BE2C (cell line): ENCODE measurements around the gene NAPG.
"Not testable (repeated sequence)": the region's sequence is repeated elsewhere in the genome, so short reads cannot be mapped to it uniquely, and the experiment has no call there.

Experiments used
- DNase-seq: peaks from one replicate; pipeline ENCODE4 v3.0.0-alpha.2; 2020
- H3K27me3 ChIP-seq: fragments of 250-450 bp; sonication (Bioruptor Pico); 2 replicates; pipeline ENCODE4 v1.5.1; 2020; ENCODE audit warnings: mild to moderate bottlenecking
- H3K36me3 ChIP-seq: fragments of 250-450 bp; sonication (Bioruptor Pico); 2 replicates; pipeline ENCODE4 v1.5.1; 2020; ENCODE audit warnings: mild to moderate bottlenecking
- H3K4me1 ChIP-seq: fragments of 250-450 bp; sonication (Bioruptor Pico); 2 replicates; pipeline ENCODE4 v1.5.1; 2020
- H3K4me3 ChIP-seq: 2 replicates; pipeline ENCODE4 v1.5.1; 2011; ENCODE audit warnings: low read depth, low read length
- H3K9me3 ChIP-seq: fragments of 250-450 bp; sonication (Bioruptor Pico); 2 replicates; pipeline ENCODE4 v1.5.1; 2020
- TF ChIP-seq, protein P1 (sequence below): IDR thresholded peaks from 2 replicates; pipeline ENCODE4 v1.5.1; 2012; ENCODE audit warnings: mild to moderate bottlenecking, low read depth, low read length

Gene NAPG

DNA sequence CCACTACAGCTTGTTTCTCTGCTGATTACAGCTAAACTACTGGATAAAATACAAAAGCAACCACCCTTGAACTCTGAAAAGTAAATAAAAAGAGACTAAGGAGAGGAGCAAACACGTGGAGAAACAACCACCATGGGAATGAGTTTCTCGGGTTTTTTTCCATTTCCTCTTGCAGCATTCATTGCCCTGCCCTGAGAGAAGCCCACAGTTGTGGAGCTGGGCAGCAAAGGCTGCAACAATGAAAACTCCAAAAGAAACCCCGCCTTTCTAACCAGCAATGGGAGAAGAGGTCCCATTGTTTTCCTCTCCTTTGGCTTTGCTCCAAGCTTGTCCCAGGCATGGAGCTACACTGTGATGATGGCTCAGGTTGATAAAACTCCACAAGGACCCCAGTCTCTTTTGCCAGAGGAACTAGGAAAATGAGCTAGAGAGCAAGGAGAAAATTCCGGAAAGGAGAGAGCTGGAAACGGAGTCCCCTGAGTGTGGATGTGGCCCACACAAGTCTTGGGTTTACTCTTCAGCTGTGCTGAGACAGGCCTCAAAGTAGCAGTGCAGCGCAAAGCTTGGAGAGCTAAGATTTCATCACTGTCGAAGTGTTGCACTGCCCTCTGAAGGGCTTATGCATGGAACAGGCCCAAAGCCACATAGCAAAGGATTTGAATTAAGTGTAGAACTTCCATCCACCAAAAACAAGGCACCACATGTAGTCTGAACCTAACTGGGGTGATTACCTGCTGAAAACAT lies 20.9 kb downstream of the NAPG start:
- Histone ChIP-seq H3K9me3 (no peaks in the 10 kb centered on the region), H3K27me3 (no peaks in the 10 kb centered on the region), H3K36me3 (no peaks in the 10 kb centered on the region), H3K4me3 (no peak overlapping the region), H3K4me1 (no peaks in the 10 kb centered on the region)
- DNase-seq, result no peak
- TF ChIP-seq, protein P1, sequence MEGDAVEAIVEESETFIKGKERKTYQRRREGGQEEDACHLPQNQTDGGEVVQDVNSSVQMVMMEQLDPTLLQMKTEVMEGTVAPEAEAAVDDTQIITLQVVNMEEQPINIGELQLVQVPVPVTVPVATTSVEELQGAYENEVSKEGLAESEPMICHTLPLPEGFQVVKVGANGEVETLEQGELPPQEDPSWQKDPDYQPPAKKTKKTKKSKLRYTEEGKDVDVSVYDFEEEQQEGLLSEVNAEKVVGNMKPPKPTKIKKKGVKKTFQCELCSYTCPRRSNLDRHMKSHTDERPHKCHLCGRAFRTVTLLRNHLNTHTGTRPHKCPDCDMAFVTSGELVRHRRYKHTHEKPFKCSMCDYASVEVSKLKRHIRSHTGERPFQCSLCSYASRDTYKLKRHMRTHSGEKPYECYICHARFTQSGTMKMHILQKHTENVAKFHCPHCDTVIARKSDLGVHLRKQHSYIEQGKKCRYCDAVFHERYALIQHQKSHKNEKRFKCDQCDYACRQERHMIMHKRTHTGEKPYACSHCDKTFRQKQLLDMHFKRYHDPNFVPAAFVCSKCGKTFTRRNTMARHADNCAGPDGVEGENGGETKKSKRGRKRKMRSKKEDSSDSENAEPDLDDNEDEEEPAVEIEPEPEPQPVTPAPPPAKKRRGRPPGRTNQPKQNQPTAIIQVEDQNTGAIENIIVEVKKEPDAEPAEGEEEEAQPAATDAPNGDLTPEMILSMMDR, result no peak

DNA sequence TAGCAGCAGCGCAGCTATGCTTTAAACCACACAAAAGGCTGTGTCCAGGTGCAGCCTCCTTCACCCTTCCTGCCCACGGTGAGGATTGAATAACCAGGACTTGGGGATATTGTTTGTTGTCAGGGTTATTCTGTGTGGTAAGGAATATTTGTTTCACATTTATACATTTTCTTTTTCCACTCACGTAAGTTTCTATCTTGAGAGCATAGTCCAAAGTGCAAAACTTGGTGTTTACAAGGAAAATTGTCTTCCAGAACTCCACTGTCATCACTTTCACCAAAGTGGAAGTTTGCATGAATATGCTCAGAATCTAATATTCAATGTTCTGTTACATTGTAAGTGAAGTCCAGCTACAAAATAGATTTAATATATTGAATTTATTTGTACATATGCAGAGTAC lies 26.4 kb downstream of the NAPG start:
- Histone ChIP-seq H3K9me3 (no peaks in the 10 kb centered on the region), H3K36me3 (no peaks in the 10 kb centered on the region), H3K27me3 (no peaks in the 10 kb centered on the region), H3K4me1 (no peaks in the 10 kb centered on the region), H3K4me3 (no peak overlapping the region)
- no peak for DNase-seq
- TF ChIP-seq, protein P1, result no peak

DNA sequence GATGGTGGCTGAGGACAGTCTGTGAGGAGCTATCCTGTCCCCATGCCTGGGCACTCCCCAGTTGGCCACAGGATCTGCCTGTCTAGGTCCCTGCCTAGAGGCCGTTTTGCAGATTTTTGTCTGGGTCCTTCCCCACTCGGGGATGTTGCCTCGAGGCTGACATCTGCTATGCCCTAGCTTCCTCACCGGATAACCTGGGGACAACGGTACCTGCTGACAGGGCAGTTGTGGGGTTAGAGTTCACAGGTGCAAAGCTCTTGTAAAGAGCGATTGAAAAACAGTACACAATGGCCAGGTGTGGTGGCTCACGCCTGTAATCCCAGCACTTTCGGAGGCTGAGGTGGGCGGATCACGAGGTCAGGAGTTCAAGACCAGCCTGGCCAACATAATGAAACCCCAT lies 30.4 kb downstream of the NAPG start:
- not testable (repeated sequence) for H3K4me3 ChIP-seq, H3K4me1 ChIP-seq, H3K27me3 ChIP-seq, DNase-seq, H3K9me3 ChIP-seq, H3K36me3 ChIP-seq

DNA sequence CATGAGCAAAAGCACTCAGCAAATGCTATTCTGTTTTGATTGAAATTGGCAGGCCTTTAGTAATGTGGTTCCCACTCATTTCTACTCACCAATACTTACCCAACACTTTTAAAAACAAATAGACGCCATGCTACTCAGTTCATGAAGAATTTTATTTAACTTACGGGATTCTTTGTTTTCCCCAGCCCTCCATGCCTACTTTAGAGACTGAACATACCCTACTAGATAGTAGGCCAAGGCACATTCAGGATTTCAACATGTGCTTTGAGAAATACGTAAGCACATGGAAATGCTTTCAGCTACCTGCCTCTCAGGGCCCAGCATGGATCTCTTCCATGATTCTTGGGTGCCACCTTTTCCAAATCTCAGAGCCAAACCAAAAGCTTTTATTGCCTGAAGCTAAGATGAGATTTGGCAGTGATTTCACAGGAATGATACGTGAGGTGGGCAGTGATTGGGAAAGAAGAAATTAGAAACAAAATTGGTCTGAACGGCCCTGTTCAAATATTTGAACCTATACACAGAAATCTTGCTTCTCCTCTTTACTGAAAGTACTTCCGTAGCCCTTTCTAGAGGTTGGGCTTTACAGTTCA lies 31.4 kb downstream of the NAPG start:
- Histone ChIP-seq H3K27me3 (no peaks in the 10 kb centered on the region), H3K9me3 (no peaks in the 10 kb centered on the region), H3K36me3 (no peaks in the 10 kb centered on the region), H3K4me1 (no peaks in the 10 kb centered on the region), H3K4me3 (no peak overlapping the region)
- TF ChIP-seq, protein P1, result no peak
- DNase-seq, result no peak

DNA sequence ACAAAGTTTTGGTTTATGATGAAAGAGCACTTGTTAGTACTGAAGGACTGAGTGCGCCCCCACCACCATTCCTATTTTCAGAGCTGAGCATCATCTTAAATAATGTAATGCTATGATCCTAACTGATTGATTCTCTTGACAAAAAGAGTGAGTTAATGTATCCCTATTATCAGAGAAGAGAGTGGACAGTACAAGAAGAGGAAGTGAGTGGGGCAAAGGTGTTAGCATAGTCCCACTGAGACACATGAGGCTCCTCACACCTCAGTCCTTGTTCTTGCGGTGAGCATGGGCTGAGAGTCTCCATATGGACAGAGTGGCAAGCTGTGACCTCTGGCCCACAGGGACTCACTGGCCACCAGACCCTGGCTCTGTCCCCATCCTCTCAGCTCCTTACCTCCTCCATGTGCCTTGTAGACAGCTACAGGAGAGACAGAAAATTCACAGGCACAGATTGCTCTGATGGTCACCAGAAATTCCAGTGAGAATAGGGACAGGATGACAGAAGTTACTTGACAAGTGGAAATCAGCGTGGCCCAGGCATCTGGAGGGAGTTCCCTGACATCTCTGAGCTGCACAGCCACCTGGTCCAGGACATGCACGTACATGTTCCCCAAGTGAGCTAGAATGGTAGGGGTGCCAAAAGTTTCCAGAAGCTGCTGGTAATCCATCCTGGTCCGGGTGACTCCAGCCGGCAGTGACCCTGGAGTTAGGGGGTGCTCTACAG lies 32.6 kb downstream of the NAPG start:
- Histone ChIP-seq H3K9me3 (no peaks in the 10 kb centered on the region), H3K27me3 (no peaks in the 10 kb centered on the region), H3K4me3 (no peak overlapping the region), H3K36me3 (no peaks in the 10 kb centered on the region), H3K4me1 (no peaks in the 10 kb centered on the region)
- DNase-seq, result no peak
- TF ChIP-seq, protein P1, result no peak

DNA sequence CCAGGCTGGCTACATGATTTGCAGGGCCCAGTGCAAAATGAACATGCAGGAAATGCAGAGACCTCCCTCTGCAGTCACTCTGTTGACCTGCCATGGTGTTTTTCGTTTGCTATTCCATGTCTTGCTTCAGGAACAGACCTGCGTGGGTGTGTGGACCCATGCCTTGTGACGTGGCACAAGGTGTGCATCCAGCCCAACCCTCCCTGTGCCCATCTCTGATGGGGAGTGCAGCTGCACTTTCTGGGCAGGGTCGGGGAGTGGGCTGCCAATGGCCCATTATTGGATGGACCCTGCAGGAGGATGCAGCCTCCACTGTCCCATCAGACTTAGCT lies 33.1 kb downstream of the NAPG start:
- no peaks in the 10 kb centered on the region for H3K9me3 ChIP-seq
- DNase-seq, result no peak
- TF ChIP-seq, protein P1, result no peak
- H3K4me1 ChIP-seq, result no peaks in the 10 kb centered on the region
- H3K27me3 ChIP-seq, result no peaks in the 10 kb centered on the region
- no peak overlapping the region for H3K4me3 ChIP-seq
- no peaks in the 10 kb centered on the region for H3K36me3 ChIP-seq
